HL-60 (cell line): ENCODE results near the gene YAE1.

Experiments
- CTCF ChIP-seq: IDR thresholded peaks from one replicate; pipeline ENCODE4 v1.5.1; 2011; ENCODE audit warnings: low read length, control low read depth, inconsistent platforms; ENCODE audit not compliant: insufficient read depth
- POLR2AphosphoS5 ChIP-seq: IDR thresholded peaks from 2 replicates; pipeline ENCODE4 v1.6.1; 2012; ENCODE audit warnings: low read depth
- REST ChIP-seq: IDR thresholded peaks from 2 replicates; pipeline ENCODE4 v1.6.1; 2012; ENCODE audit warnings: low read depth; ENCODE audit not compliant: insufficient replicate concordance
- SPI1 ChIP-seq: IDR thresholded peaks from 2 replicates; pipeline ENCODE4 v1.6.1; 2012; ENCODE audit warnings: low read depth, mild to moderate bottlenecking, borderline replicate concordance

GRCh38 chr7:39527951-39528350 is 38.3 kb upstream of the YAE1 start:
- TF ChIP-seq CTCF (no peak), REST (no peak), POLR2AphosphoS5 (no peak), SPI1 (no peak)
